Chondrocyte (in vitro differentiated cells): Measurements from ENCODE around the gene SH3BGRL2. TPM values are rescaled to one million over a fixed set of nuclear protein-coding genes. Genes with fewer than 3 reads are reported as not detected.
A peak's percentile ranks its signal among the peaks of the same experiment; 100 is the strongest.

Experiments
- DNase-seq: peaks from one replicate; pipeline ENCODE4 v3.0.0; 2021; ENCODE audit warnings: mixed read lengths, low spot score
- H3K27ac Mint-ChIP-seq: one replicate; pipeline ENCODE4 v1.8.0; 2021; ENCODE audit warnings: mild to moderate bottlenecking, moderate library complexity, mixed read lengths; ENCODE audit not compliant: unreplicated experiment
- H3K27me3 Mint-ChIP-seq: 2 replicates; pipeline ENCODE4 v1.8.0; 2021; ENCODE audit warnings: low read depth, mixed read lengths
- H3K36me3 Mint-ChIP-seq: 2 replicates; pipeline ENCODE4 v1.8.0; 2021; ENCODE audit warnings: low read depth, mixed read lengths
- H3K4me1 Mint-ChIP-seq: 2 replicates; pipeline ENCODE4 v1.8.0; 2021; ENCODE audit warnings: low read depth, mild to moderate bottlenecking, mixed read lengths
- H3K4me3 Mint-ChIP-seq: one replicate; pipeline ENCODE4 v1.8.0; 2021; ENCODE audit warnings: mild to moderate bottlenecking, moderate library complexity, mixed read lengths; ENCODE audit not compliant: unreplicated experiment
- H3K9me3 Mint-ChIP-seq: 2 replicates; pipeline ENCODE4 v1.8.0; 2021; ENCODE audit warnings: low read depth, mixed read lengths
- total RNA-seq: library from RNA; stranded (reverse); gene quantifications from 3 replicates; pipeline ENCODE4 v1.2.1, GENCODE V29; 2021
- TF ChIP-seq, protein P1 (sequence below): fragments of 200-600 bp; sonication (generic); IDR thresholded peaks from 2 replicates; pipeline ENCODE4 v1.5.0; 2021; ENCODE audit warnings: antibody characterized with exemption, mild to moderate bottlenecking, moderate library complexity

Gene SH3BGRL2
- total RNA-seq, 1 donor from 2014 or later = 2.7 TPM

GRCh38 chr6:79712144-79712543 lies 81.0 kb downstream of the SH3BGRL2 start:
- no peaks in the 10 kb centered on the region for H3K4me1 Mint-ChIP-seq
- H3K36me3 Mint-ChIP-seq = no peaks in the 10 kb centered on the region
- H3K9me3 Mint-ChIP-seq = no peaks in the 10 kb centered on the region
- H3K27me3 Mint-ChIP-seq = peaks cover 24% of the 10 kb centered on the region
- H3K4me3 Mint-ChIP-seq = no peak overlapping the region
- H3K27ac Mint-ChIP-seq = no peak overlapping the region
- TF ChIP-seq, protein P1, sequence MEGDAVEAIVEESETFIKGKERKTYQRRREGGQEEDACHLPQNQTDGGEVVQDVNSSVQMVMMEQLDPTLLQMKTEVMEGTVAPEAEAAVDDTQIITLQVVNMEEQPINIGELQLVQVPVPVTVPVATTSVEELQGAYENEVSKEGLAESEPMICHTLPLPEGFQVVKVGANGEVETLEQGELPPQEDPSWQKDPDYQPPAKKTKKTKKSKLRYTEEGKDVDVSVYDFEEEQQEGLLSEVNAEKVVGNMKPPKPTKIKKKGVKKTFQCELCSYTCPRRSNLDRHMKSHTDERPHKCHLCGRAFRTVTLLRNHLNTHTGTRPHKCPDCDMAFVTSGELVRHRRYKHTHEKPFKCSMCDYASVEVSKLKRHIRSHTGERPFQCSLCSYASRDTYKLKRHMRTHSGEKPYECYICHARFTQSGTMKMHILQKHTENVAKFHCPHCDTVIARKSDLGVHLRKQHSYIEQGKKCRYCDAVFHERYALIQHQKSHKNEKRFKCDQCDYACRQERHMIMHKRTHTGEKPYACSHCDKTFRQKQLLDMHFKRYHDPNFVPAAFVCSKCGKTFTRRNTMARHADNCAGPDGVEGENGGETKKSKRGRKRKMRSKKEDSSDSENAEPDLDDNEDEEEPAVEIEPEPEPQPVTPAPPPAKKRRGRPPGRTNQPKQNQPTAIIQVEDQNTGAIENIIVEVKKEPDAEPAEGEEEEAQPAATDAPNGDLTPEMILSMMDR = no peak
- no peak for DNase-seq

DNA sequence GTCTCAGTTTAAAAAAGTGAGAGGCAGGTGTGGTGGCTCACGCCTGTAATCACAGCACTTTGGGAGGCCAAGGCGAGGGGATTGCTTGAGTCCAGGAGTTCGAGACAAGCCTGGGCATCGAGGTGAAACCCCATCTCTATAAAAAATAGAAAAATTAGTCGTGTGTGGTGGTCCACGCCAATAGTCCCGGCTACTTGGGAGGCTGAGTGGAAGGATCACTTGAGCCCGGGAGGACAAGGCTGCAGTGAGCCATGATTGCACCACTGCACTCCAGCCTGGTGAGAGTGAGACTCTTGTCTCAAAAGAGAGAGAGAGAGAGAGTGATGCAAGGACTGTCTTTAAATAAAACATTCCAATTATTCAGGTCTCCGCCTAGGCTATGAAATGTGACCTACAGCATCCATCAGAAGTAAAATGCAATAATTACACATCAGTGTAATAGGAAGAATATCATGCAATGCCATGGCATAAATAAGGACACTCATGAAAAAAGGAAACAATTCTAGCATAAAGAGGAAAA lies 81.5 kb downstream of the SH3BGRL2 start:
- H3K36me3 Mint-ChIP-seq = no peaks in the 10 kb centered on the region
- H3K9me3 Mint-ChIP-seq = no peaks in the 10 kb centered on the region
- no peak overlapping the region for H3K4me3 Mint-ChIP-seq
- TF ChIP-seq, protein P1 = no peak
- DNase-seq = no peak
- H3K27me3 Mint-ChIP-seq = peaks cover 24% of the 10 kb centered on the region
- no peaks in the 10 kb centered on the region for H3K4me1 Mint-ChIP-seq
- no peak overlapping the region for H3K27ac Mint-ChIP-seq

GRCh38 chr6:79713701-79714322 lies 82.7 kb downstream of the SH3BGRL2 start:
- DNase-seq = no peak
- Mint-ChIP-seq H3K27ac (no peak overlapping the region), H3K36me3 (no peaks in the 10 kb centered on the region), H3K9me3 (no peaks in the 10 kb centered on the region), H3K4me1 (no peaks in the 10 kb centered on the region), H3K4me3 (no peak overlapping the region), H3K27me3 (peaks cover 24% of the 10 kb centered on the region)
- TF ChIP-seq, protein P1 = peak; percentile 90

DNA sequence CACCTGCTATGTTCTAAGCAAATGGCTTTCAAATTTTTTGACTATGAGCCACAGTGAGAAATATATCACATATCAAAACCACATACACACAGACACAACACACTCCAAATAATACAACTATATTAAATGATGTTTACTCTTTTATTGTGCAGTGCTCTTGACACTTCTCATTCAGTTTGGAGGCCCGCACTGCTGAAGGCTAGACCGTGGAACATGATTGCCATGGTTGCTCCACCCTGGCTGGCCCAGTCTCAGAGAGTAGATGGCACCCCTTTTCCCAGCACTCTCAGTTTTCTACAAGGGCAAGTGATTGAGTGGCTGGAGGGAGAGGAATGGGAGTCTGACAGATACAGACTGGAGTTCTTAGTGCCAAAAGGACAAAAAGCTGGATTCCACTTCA lies 86.9 kb downstream of the SH3BGRL2 start:
- no peaks in the 10 kb centered on the region for H3K36me3 Mint-ChIP-seq
- no peak for DNase-seq
- H3K9me3 Mint-ChIP-seq = no peaks in the 10 kb centered on the region
- peaks cover 21% of the 10 kb centered on the region for H3K27me3 Mint-ChIP-seq
- H3K4me1 Mint-ChIP-seq = no peaks in the 10 kb centered on the region
- no peak overlapping the region for H3K4me3 Mint-ChIP-seq
- H3K27ac Mint-ChIP-seq = no peak overlapping the region
- TF ChIP-seq, protein P1 = no peak

- Mint-ChIP-seq H3K36me3 (no peaks in the 10 kb centered on the region), H3K4me1 (no peaks in the 10 kb centered on the region), H3K4me3 (no peak overlapping the region), H3K27me3 (peaks cover 21% of the 10 kb centered on the region), H3K9me3 (peaks cover 5% of the 10 kb centered on the region), H3K27ac (no peak overlapping the region)
- DNase-seq = no peak
- TF ChIP-seq, protein P1 = no peak
Measured at GRCh38 chr6:79718509-79719247, 87.5 kb downstream of the SH3BGRL2 start.
